ENCODE data around the gene FKBP2. TPM values are rescaled to one million over a fixed set of nuclear protein-coding genes. Genes with fewer than 3 reads are reported as not detected.

FKBP2 gene
- total and polyA plus RNA-seq, 4 donors, result 60.8 to 241 (median 124) TPM

DNA sequence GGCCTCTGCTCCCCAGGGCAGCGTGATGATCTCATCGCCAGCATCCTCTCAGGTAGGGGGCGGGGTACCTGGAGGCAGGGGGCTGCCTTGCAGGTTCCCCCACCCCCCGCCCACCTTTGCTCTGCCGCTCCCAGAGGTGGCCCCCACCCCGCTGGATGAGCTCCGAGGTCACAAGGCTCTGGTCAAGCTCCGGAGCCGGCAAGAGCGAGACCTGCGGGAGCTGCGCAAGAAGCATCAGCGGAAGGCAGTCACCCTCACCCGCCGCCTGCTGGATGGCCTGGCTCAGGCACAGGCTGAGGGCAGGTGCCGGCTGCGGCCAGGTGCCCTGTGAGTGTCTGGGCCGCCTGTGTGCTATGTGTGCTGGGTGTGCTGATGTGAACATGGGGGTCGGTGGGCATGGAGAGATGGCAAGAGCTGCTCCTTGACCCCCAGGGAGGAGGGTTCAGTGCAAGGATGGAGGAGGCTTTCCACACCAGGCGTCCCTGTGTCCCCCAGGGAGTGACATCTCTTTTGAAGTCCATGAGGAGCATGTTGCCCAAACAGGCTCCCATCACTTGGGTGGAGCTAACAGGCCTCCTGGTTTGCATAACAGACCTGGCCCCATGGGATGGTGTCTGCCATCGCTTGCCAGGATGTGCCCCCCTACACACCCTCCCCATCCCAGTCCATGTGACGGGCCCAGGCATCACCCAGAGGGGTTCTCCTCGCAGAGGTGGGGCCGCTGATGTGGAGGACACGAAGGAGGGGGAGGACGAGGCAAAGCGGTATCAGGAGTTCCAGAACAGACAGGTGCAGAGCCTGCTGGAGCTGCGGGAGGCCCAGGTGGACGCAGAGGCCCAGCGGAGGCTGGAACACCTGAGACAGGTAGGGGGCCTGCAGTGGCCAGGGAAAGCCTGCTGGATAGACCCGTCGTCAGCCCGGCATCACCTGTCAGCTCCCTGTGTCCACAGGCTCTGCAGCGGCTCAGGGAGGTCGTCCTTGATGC is 24.6 kb downstream of the FKBP2 start:
- Histone ChIP-seq H3K4me3 (ENCODE audit: low read depth in 1 of 3, low read length in 3 of 3) (no peak overlapping the region), H3K9ac (ENCODE audit: low read depth in 1 of 2, low read length in 2 of 2) (no peak overlapping the region), H3K27me3 (ENCODE audit: control insufficient read depth in 4 of 4, insufficient read depth in 4 of 4, low read length in 3 of 4) (no peaks in the 10 kb centered on the region), H3K27ac (ENCODE audit: low read depth in 1 of 2, low read length in 2 of 2) (no peak overlapping the region), H3K9me3 (ENCODE audit: control insufficient read depth in 4 of 4, low read length in 3 of 4) (no peaks in the 10 kb centered on the region), H3K36me3 (ENCODE audit: control insufficient read depth in 4 of 4, insufficient read depth in 3 of 4, low read depth in 1 of 4, low read length in 3 of 4) (peaks cover 0 to 9% (median 3%) of the 10 kb centered on the region in 4 donors), H3K4me1 (ENCODE audit: control insufficient read depth in 4 of 4, insufficient read depth in 4 of 4, low read length in 3 of 4) (peaks cover 5 to 17% (median 14%) of the 10 kb centered on the region in 4 donors)
- TF ChIP-seq JUND (IDR thresholded peaks at IDR 0.05) (no peak), RAD21 (IDR thresholded peaks at IDR 0.05) (no peak), SP1 (IDR thresholded peaks at IDR 0.05) (no peak), HNF4G (IDR thresholded peaks at IDR 0.05) (no peak), RXRA (IDR thresholded peaks at IDR 0.05) (no peak), NR2F2 (IDR thresholded peaks at IDR 0.05) (no peak)
- TF ChIP-seq, protein P1, sequence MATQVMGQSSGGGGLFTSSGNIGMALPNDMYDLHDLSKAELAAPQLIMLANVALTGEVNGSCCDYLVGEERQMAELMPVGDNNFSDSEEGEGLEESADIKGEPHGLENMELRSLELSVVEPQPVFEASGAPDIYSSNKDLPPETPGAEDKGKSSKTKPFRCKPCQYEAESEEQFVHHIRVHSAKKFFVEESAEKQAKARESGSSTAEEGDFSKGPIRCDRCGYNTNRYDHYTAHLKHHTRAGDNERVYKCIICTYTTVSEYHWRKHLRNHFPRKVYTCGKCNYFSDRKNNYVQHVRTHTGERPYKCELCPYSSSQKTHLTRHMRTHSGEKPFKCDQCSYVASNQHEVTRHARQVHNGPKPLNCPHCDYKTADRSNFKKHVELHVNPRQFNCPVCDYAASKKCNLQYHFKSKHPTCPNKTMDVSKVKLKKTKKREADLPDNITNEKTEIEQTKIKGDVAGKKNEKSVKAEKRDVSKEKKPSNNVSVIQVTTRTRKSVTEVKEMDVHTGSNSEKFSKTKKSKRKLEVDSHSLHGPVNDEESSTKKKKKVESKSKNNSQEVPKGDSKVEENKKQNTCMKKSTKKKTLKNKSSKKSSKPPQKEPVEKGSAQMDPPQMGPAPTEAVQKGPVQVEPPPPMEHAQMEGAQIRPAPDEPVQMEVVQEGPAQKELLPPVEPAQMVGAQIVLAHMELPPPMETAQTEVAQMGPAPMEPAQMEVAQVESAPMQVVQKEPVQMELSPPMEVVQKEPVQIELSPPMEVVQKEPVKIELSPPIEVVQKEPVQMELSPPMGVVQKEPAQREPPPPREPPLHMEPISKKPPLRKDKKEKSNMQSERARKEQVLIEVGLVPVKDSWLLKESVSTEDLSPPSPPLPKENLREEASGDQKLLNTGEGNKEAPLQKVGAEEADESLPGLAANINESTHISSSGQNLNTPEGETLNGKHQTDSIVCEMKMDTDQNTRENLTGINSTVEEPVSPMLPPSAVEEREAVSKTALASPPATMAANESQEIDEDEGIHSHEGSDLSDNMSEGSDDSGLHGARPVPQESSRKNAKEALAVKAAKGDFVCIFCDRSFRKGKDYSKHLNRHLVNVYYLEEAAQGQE (IDR thresholded peaks at IDR 0.05), result no peak
- TF ChIP-seq, protein P2, sequence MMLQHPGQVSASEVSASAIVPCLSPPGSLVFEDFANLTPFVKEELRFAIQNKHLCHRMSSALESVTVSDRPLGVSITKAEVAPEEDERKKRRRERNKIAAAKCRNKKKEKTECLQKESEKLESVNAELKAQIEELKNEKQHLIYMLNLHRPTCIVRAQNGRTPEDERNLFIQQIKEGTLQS (IDR thresholded peaks at IDR 0.05), result no peak
- TF ChIP-seq, protein P3, sequence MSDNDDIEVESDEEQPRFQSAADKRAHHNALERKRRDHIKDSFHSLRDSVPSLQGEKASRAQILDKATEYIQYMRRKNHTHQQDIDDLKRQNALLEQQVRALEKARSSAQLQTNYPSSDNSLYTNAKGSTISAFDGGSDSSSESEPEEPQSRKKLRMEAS (IDR thresholded peaks at IDR 0.05), result no peak
- DNase-seq (ENCODE audit: low spot score), result no peak
- 94% methylated on average over 35 of the region's 35 CpGs for WGBS

DNA sequence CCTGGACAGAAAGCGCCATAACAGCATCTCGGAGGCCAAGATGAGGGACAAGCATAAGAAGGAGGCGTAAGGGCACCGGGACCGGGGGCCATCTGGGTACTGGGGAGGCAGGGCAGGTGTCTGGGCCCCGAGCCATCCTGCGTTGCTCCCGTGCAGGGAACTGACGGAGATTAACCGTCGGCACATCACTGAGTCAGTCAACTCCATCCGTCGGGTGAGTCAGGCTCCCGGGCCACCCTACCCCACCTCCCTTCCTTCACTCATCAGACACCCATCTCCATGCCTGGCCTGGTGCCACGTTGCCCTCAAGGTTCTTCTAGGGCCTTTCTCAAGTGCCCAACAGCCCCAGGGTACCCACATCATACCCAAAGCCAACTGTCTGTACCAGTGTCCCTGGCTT is 25.4 kb downstream of the FKBP2 start:
- Histone ChIP-seq H3K9me3 (ENCODE audit: control insufficient read depth in 4 of 4, low read length in 3 of 4) (no peaks in the 10 kb centered on the region), H3K27me3 (ENCODE audit: control insufficient read depth in 4 of 4, insufficient read depth in 4 of 4, low read length in 3 of 4) (no peaks in the 10 kb centered on the region), H3K4me3 (ENCODE audit: low read depth in 1 of 3, low read length in 3 of 3) (no peak overlapping the region), H3K4me1 (ENCODE audit: control insufficient read depth in 4 of 4, insufficient read depth in 4 of 4, low read length in 3 of 4) (peaks cover 5 to 17% (median 14%) of the 10 kb centered on the region in 4 donors), H3K36me3 (ENCODE audit: control insufficient read depth in 4 of 4, insufficient read depth in 3 of 4, low read depth in 1 of 4, low read length in 3 of 4) (peaks cover 0 to 9% (median 3%) of the 10 kb centered on the region in 4 donors), H3K27ac (ENCODE audit: low read depth in 1 of 2, low read length in 2 of 2) (no peak overlapping the region), H3K9ac (ENCODE audit: low read depth in 1 of 2, low read length in 2 of 2) (no peak overlapping the region)
- WGBS, result 97% methylated on average over 15 of the region's 15 CpGs
- DNase-seq (ENCODE audit: low spot score), result no peak
- TF ChIP-seq EGR1 (IDR thresholded peaks at IDR 0.05; ENCODE audit: low read depth in 2 of 2) (no peak), YY1 (IDR thresholded peaks at IDR 0.05) (no peak), FOXA1 (IDR thresholded peaks at IDR 0.05) (no peak), RXRA (IDR thresholded peaks at IDR 0.05) (no peak), SP1 (IDR thresholded peaks at IDR 0.05) (no peak)
- TF ChIP-seq, protein P1 (IDR thresholded peaks at IDR 0.05), result no peak
- TF ChIP-seq, protein P2 (IDR thresholded peaks at IDR 0.05), result no peak
- TF ChIP-seq, protein P4, sequence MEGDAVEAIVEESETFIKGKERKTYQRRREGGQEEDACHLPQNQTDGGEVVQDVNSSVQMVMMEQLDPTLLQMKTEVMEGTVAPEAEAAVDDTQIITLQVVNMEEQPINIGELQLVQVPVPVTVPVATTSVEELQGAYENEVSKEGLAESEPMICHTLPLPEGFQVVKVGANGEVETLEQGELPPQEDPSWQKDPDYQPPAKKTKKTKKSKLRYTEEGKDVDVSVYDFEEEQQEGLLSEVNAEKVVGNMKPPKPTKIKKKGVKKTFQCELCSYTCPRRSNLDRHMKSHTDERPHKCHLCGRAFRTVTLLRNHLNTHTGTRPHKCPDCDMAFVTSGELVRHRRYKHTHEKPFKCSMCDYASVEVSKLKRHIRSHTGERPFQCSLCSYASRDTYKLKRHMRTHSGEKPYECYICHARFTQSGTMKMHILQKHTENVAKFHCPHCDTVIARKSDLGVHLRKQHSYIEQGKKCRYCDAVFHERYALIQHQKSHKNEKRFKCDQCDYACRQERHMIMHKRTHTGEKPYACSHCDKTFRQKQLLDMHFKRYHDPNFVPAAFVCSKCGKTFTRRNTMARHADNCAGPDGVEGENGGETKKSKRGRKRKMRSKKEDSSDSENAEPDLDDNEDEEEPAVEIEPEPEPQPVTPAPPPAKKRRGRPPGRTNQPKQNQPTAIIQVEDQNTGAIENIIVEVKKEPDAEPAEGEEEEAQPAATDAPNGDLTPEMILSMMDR (IDR thresholded peaks at IDR 0.05; ENCODE audit: low read depth, low read length, missing input control), result no peak
- TF ChIP-seq, protein P3 (IDR thresholded peaks at IDR 0.05), result no peak

Measured in liver (tissue), 9 donors.